Measurements from ENCODE around the gene DNM1L. TPM values are rescaled to one million over a fixed set of nuclear protein-coding genes. Genes with fewer than 3 reads are reported as not detected.

DNM1L gene
- total and polyA plus RNA-seq, 2 of the 4 experiments (the other 2 are of a cell fraction) = 44.8 to 70.1 TPM

DNA sequence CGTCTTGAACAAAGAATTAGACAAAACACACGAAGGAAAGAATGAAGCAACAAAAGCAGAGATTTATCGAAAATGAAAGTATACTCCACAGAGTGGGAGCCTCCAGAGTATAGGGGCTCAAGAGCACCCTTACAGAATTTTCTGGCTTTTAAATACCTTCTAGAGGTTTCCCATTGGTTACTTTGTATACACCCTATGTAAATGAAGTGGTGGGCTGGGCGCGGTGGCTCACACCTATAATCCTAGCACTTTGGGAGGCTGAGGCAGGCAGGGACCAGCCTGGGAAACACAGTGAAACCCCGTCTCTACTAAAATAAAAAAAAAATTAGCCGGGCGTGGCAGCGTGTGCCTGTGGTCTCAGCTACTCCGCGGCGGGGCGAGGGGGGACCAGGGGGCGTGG lies 13.1 kb upstream of the DNM1L start:
- Histone ChIP-seq H3K9me3 (ENCODE audit: control insufficient read depth, insufficient read depth, low read length) (peaks cover 9% of the 10 kb centered on the region), H3K79me1 (ENCODE audit: low read depth in 1 of 2, low read length in 2 of 2) (no peaks in the 10 kb centered on the region), H2BK20ac (ENCODE audit: low read depth, low read length) (no peak overlapping the region), H2BK15ac (ENCODE audit: low read depth, low read length) (no peak overlapping the region), H2AFZ (replicated peaks; ENCODE audit: low read length, poor library complexity) (no peak overlapping the region), H3K27me3 (ENCODE audit: control insufficient read depth, insufficient read depth, low read length) (no peaks in the 10 kb centered on the region), H3K18ac (ENCODE audit: low read depth, low read length) (no peak overlapping the region), H3K4ac (ENCODE audit: low read depth, low read length) (no peak overlapping the region), H3K4me2 (ENCODE audit: low read depth, low read length) (peak overlapping the region; percentile 33; the same call in 1 of the 2 replicates), H2AK9ac (replicated peaks; ENCODE audit: low read depth, low read length, poor library complexity) (no peak overlapping the region), H3K4me3 (ENCODE audit: insufficient read depth, low read depth, low read length) (no peak overlapping the region; the same call in 1 of the 2 replicates), H3K27ac (ENCODE audit: insufficient read depth, low read length) (no peak overlapping the region), H4K91ac (ENCODE audit: insufficient read depth, low read depth, low read length) (no peak overlapping the region), H2AK5ac (ENCODE audit: low read depth, low read length) (no peak overlapping the region), H3K36me3 (ENCODE audit: control insufficient read depth, insufficient read depth, low read length) (no peaks in the 10 kb centered on the region), H4K5ac (ENCODE audit: low read depth, low read length) (no peak overlapping the region), H4K20me1 (ENCODE audit: insufficient read depth, low read length) (no peaks in the 10 kb centered on the region), H3K56ac (ENCODE audit: extremely low read depth, insufficient read depth, low read length) (no peak overlapping the region), H3K9ac (ENCODE audit: low read depth, low read length) (no peak overlapping the region), H3K23ac (ENCODE audit: low read depth, low read length) (no peak overlapping the region), H3K14ac (replicated peaks; ENCODE audit: low read depth, low read length) (no peak overlapping the region), H4K8ac (ENCODE audit: low read depth in 2 of 2, low read length in 2 of 2) (no peak overlapping the region), H3K4me1 (ENCODE audit: control insufficient read depth, insufficient read depth, low read length) (no peaks in the 10 kb centered on the region), H2BK5ac (ENCODE audit: low read depth, low read length, poor library complexity, severe bottlenecking) (no peak overlapping the region), H3K9me1 (ENCODE audit: insufficient read depth, low read length) (no peaks in the 10 kb centered on the region), H2BK120ac (ENCODE audit: low read depth, low read length) (no peak overlapping the region)
- in situ Hi-C loops (cut with MboI; ENCODE audit: low sequenced_read_pairs) (no loop called here), dilution Hi-C loops (cut with HindIII; ENCODE audit: low sequenced_read_pairs, unreplicated experiment) (no loop called here), intact Hi-C loops (cut with micrococcal nuclease) (no loop called here)
- DNase-seq = no peak
- no peak for TF ChIP-seq RAD21 (IDR thresholded peaks at IDR 0.05; ENCODE audit: low read length)
- TF ChIP-seq NFE2L2 (IDR thresholded peaks at IDR 0.05; ENCODE audit: low read depth, low read length) = no peak
- no peak for TF ChIP-seq BHLHE40 (IDR thresholded peaks at IDR 0.05; ENCODE audit: low read depth, low read length)
- CTCF ChIA-PET = no interaction called here
- ATAC-seq (ENCODE audit: low read depth) = no peak
- POLR2A ChIA-PET (ENCODE audit: unreplicated experiment) = interaction anchor here (0.6 kb wide), 2 partner anchors 114 to 288 kb away, joined by 3 to 4 read pairs; no protein-coding TSS in a partner anchor
- WGBS, 2 experiments (ENCODE audit: extremely low coverage in 2 of 2, insufficient read length in 1 of 2) = 100% methylated on average over 1 of the region's 14 CpGs; no CpG with 5 or more reads in 1 of the 2 experiments
- BruUV-seq (replicated peaks) = no TSS peak
